GM18507 (cell line): ENCODE measurements around the gene HDAC4.

Source experiments
- DNase-seq: peaks from one replicate; pipeline ENCODE4 v3.0.0; 2011; ENCODE audit warnings: low read depth; ENCODE audit not compliant: insufficient read length; ENCODE audit errors: extremely low spot score
- FAIRE-seq: peaks from 2 replicates; lab custom pipeline; 2011; peaks lifted over from hg19 to GRCh38; lab: Jason Lieb, UNC

HDAC4 gene

GRCh38 chr2:239399921-239400595, 762 bp downstream of the HDAC4 start:
- DNase-seq (no peak), FAIRE-seq (no peak)

- DNase-seq (no peak), FAIRE-seq (peak; percentile 77)
Observed at GRCh38 chr2:239399433-239399920, 1.3 kb downstream of the HDAC4 start.

- DNase-seq (no peak), FAIRE-seq (no peak)
Observed at GRCh38 chr2:239398521-239398921, 2.3 kb downstream of the HDAC4 start.

- DNase-seq (no peak), FAIRE-seq (no peak)
Observed at GRCh38 chr2:239397931-239398471, 2.8 kb downstream of the HDAC4 start.

- DNase-seq = no peak
- no peak for FAIRE-seq
Observed at GRCh38 chr2:239396881-239397681, 3.7 kb downstream of the HDAC4 start.

GRCh38 chr2:239395524-239395923, 5.3 kb downstream of the HDAC4 start:
- FAIRE-seq (no peak), DNase-seq (no peak)

GRCh38 chr2:239394978-239395377, 5.8 kb downstream of the HDAC4 start:
- DNase-seq (no peak), FAIRE-seq (no peak)

- DNase-seq = no peak
- FAIRE-seq = no peak
Observed at GRCh38 chr2:239394346-239394945, 6.4 kb downstream of the HDAC4 start.

GRCh38 chr2:239393941-239394340, 6.9 kb downstream of the HDAC4 start:
- no peak for FAIRE-seq
- no peak for DNase-seq

GRCh38 chr2:239393388-239393940, 7.4 kb downstream of the HDAC4 start:
- DNase-seq = no peak
- FAIRE-seq = no peak

GRCh38 chr2:239392688-239393387, 8.0 kb downstream of the HDAC4 start:
- no peak for FAIRE-seq

GRCh38 chr2:239392072-239392357, 8.8 kb downstream of the HDAC4 start:
- no peak for DNase-seq
- FAIRE-seq = no peak

More at GRCh38 chr2:239392688-239393387, 8.0 kb downstream of the HDAC4 start:
- no peak for DNase-seq

- DNase-seq = no peak
- FAIRE-seq = no peak
Observed at GRCh38 chr2:239391286-239392071, 9.3 kb downstream of the HDAC4 start.

GRCh38 chr2:239390546-239391285, 10.1 kb downstream of the HDAC4 start:
- FAIRE-seq (no peak), DNase-seq (no peak)

GRCh38 chr2:239389414-239390329, 11.1 kb downstream of the HDAC4 start:
- FAIRE-seq (no peak), DNase-seq (no peak)

GRCh38 chr2:239388236-239389151, 12.3 kb downstream of the HDAC4 start:
- DNase-seq = no peak
- no peak for FAIRE-seq
